Activated CD8-positive, alpha-beta memory T cell treated with anti-CD3 and anti-CD28 coated beads for 1 hour (primary cell): ENCODE results near the gene SLC34A1.
"Not testable (repeated sequence)": the region's sequence is repeated elsewhere in the genome, so short reads cannot be mapped to it uniquely, and the experiment has no call there.

Experiments
- DNase-seq, 2 donors: peaks; one replicate each; pipeline ENCODE4 v3.0.0-alpha.2; 2020; ENCODE audit warnings: low read depth in 1 of 2; ENCODE audit errors: extremely low read depth in 1 of 2

Gene SLC34A1

GRCh38 chr5:177355162-177355867 is 28.9 kb upstream of the SLC34A1 start:
- no peak for DNase-seq

- no peak for DNase-seq
Observed at GRCh38 chr5:177355868-177356168, 28.4 kb upstream of the SLC34A1 start.

GRCh38 chr5:177356746-177357145 is 27.5 kb upstream of the SLC34A1 start:
- DNase-seq = no peak

- DNase-seq = no peak
Observed at GRCh38 chr5:177357146-177357458, 27.1 kb upstream of the SLC34A1 start.

GRCh38 chr5:177357459-177358351 is 26.5 kb upstream of the SLC34A1 start, which contains the start of gene RGS14:
TSS of gene RGS14 (plus strand) at chr5:177357924. CDS start at chr5:177358025, 101 bp downstream.
- peak; percentile 32 to 45 for DNase-seq

GRCh38 chr5:177358370-177358819 is 25.8 kb upstream of the SLC34A1 start:
- no peak for DNase-seq

- no peak for DNase-seq
Observed at GRCh38 chr5:177359451-177359851, 24.8 kb upstream of the SLC34A1 start.

- DNase-seq = no peak
Observed at GRCh38 chr5:177359860-177360259, 24.4 kb upstream of the SLC34A1 start.

GRCh38 chr5:177360740-177361139 is 23.5 kb upstream of the SLC34A1 start:
- DNase-seq = not testable (repeated sequence)

- DNase-seq = no peak
Observed at GRCh38 chr5:177361418-177362291, 22.6 kb upstream of the SLC34A1 start.

- no peak for DNase-seq
Observed at GRCh38 chr5:177362292-177362609, 22.0 kb upstream of the SLC34A1 start.

- DNase-seq = peak; percentile 27 to 49
Observed at GRCh38 chr5:177362610-177363507, 21.4 kb upstream of the SLC34A1 start.

GRCh38 chr5:177363565-177363964 is 20.7 kb upstream of the SLC34A1 start:
- no peak for DNase-seq

- DNase-seq = no peak
Observed at GRCh38 chr5:177364159-177364962, 19.9 kb upstream of the SLC34A1 start.

- no peak for DNase-seq
Observed at GRCh38 chr5:177365845-177366527, 18.2 kb upstream of the SLC34A1 start.

- no peak for DNase-seq
Observed at GRCh38 chr5:177366528-177367322, 17.5 kb upstream of the SLC34A1 start.

GRCh38 chr5:177367323-177367848 is 16.8 kb upstream of the SLC34A1 start:
- no peak for DNase-seq
